A549 (cell line): ENCODE data around the gene MYBPHL. TPM values are rescaled to one million over a fixed set of nuclear protein-coding genes. Genes with fewer than 3 reads are reported as not detected.
A peak's percentile ranks its signal among the peaks of the same experiment; 100 is the strongest.

Experiments
- ATAC-seq, 2 experiments: fragments of 200-7000 bp in 1 of 2; fragments of >200 bp in 1 of 2; cut with Nextera tagmentation in 1 of 2; cut with Tn5 transposase in 1 of 2; 3 replicates each; pipeline versions ENCODE4 v1.8.0 to v1.9.1; 2018 to 2020; ENCODE audit warnings: mild to moderate bottlenecking in 1 of 2, moderate library complexity in 1 of 2
- CTCF ChIA-PET: fragments of 300-600 bp; sonication (Branson Sonifier 250); formaldehyde crosslinking; extraction: SDS; loops from one replicate; lab custom pipeline; 2021; ENCODE audit warnings: antibody characterized with exemption, inconsistent platforms; lab: Yijun Ruan, JAX
- POLR2A ChIA-PET: fragments of 350-600 bp; formaldehyde crosslinking; extraction: SDS; loops from one replicate; lab custom pipeline; 2021; ENCODE audit warnings: antibody characterized with exemption, inconsistent platforms; lab: Yijun Ruan, JAX
- DNase-seq, 2 experiments: peaks; one replicate each; pipeline versions ENCODE4 v3.0.0 to v3.0.0-alpha.2; 2011 to 2016; ENCODE audit warnings: low read depth in 1 of 2, low spot score in 1 of 2
- FAIRE-seq: peaks from 2 replicates; lab custom pipeline; 2011; peaks lifted over from hg19 to GRCh38; lab: Jason Lieb, UNC
- H3K27ac ChIP-seq, 2 experiments: fragments of >200 bp; sonication (Bioruptor Twin); formaldehyde crosslinking; 3 replicates each; pipeline ENCODE4 v1.5.1; 2016 to 2017
- H3K4me1 ChIP-seq: fragments of >200 bp; sonication (Bioruptor Twin); formaldehyde crosslinking; 3 replicates; pipeline ENCODE4 v1.6.1; 2016
- H3K4me2 ChIP-seq: fragments of >200 bp; sonication (Bioruptor Twin); formaldehyde crosslinking; 3 replicates; pipeline ENCODE4 v1.6.1; 2016
- H3K4me3 ChIP-seq: fragments of >200 bp; sonication (Bioruptor Twin); formaldehyde crosslinking; 3 replicates; pipeline ENCODE4 v1.5.1; 2016
- H3K9me3 ChIP-seq: fragments of >200 bp; sonication (Bioruptor Twin); formaldehyde crosslinking; 3 replicates; pipeline ENCODE4 v1.6.1; 2016
- BHLHE40 ChIP-seq: IDR thresholded peaks from 2 replicates; pipeline ENCODE4 v1.6.1; 2012; ENCODE audit warnings: low read depth, low read length, inconsistent platforms
- CHD4 ChIP-seq: fragments of 200-600 bp; sonication (generic); IDR thresholded peaks from 2 replicates; pipeline ENCODE4 v1.6.1; 2016; ENCODE audit warnings: antibody characterized with exemption, mild to moderate bottlenecking, borderline replicate concordance
- EHF ChIP-seq: fragments of 250-450 bp; sonication (Bioruptor Pico); IDR thresholded peaks from 2 replicates; pipeline ENCODE4 v1.5.0; 2020; ENCODE audit warnings: mild to moderate bottlenecking
- FOSL2 ChIP-seq, 2 experiments: fragments of 450-650 bp in 1 of 2; fragments of >200 bp in 1 of 2; sonication (Bioruptor Twin) in 1 of 2; formaldehyde crosslinking; IDR thresholded peaks; 2 replicates each; pipeline versions ENCODE4 v1.5.0 to v1.6.1; 2016 to 2020; ENCODE audit warnings: mild to moderate bottlenecking in 1 of 2, moderate library complexity in 1 of 2
- GATA3 ChIP-seq: IDR thresholded peaks from 2 replicates; pipeline ENCODE4 v1.6.1; 2012; ENCODE audit warnings: borderline replicate concordance
- HMGXB4 ChIP-seq: fragments of 250-450 bp; sonication (Bioruptor Pico); IDR thresholded peaks from 2 replicates; pipeline ENCODE4 v1.5.0; 2021; ENCODE audit warnings: mild to moderate bottlenecking, moderate library complexity, borderline replicate concordance
- HOXA7 ChIP-seq: fragments of 250-450 bp; sonication (Bioruptor Pico); IDR thresholded peaks from 2 replicates; pipeline ENCODE4 v1.5.0; 2020; ENCODE audit warnings: mild to moderate bottlenecking, moderate library complexity
- HOXB13 ChIP-seq: fragments of 250-450 bp; sonication (Bioruptor Pico); IDR thresholded peaks from 2 replicates; pipeline ENCODE4 v1.5.0; 2020; ENCODE audit warnings: low read depth, mild to moderate bottlenecking, moderate library complexity
- HOXB5 ChIP-seq: fragments of 250-450 bp; sonication (Bioruptor Pico); IDR thresholded peaks from 2 replicates; pipeline ENCODE4 v1.5.0; 2020; ENCODE audit warnings: mild to moderate bottlenecking, moderate library complexity
- JUNB ChIP-seq: fragments of >200 bp; sonication (Bioruptor Twin); formaldehyde crosslinking; IDR thresholded peaks from 2 replicates; pipeline ENCODE4 v1.6.1; 2016
- KDM1A ChIP-seq: fragments of 200-600 bp; sonication (generic); IDR thresholded peaks from 2 replicates; pipeline ENCODE4 v1.6.1; 2016; ENCODE audit warnings: low read depth, mild to moderate bottlenecking
- KDM5A ChIP-seq: fragments of 200-600 bp; sonication (generic); IDR thresholded peaks from 2 replicates; pipeline ENCODE4 v1.6.1; 2016; ENCODE audit warnings: antibody characterized with exemption, mild to moderate bottlenecking
- NFE2L2 ChIP-seq: fragments of 150-350 bp; conservative IDR thresholded peaks from 2 replicates; pipeline ENCODE4 v1.6.1; 2014; ENCODE audit warnings: low read length
- POLR2AphosphoS2 ChIP-seq: conservative IDR thresholded peaks from 2 replicates; pipeline ENCODE4 v1.6.1; 2012; ENCODE audit warnings: low read length, improper control_type of control experiment, inconsistent platforms
- RCOR1 ChIP-seq: fragments of 150-350 bp; IDR thresholded peaks from 2 replicates; pipeline ENCODE4 v1.6.1; 2014; ENCODE audit warnings: antibody characterized with exemption, low read length, low read depth
- SREBF2 ChIP-seq: fragments of 450-650 bp; IDR thresholded peaks from 2 replicates; pipeline ENCODE4 v1.6.1; 2014; ENCODE audit warnings: mild to moderate bottlenecking, moderate library complexity
- TP53 ChIP-seq: fragments of 250-450 bp; sonication (Bioruptor Pico); IDR thresholded peaks from 2 replicates; pipeline ENCODE4 v1.5.0; 2021; ENCODE audit warnings: mild to moderate bottlenecking, moderate library complexity
- WGBS: methylation state at CpG from one replicate; pipeline ENCODE4 v1.1.6; 2017; ENCODE audit errors: missing lambda C conversion rate; 5-methylcytosine and 5-hydroxymethylcytosine counted together
- polyA plus RNA-seq, 4 experiments: library from polyadenylated mRNA; depleted of rRNA in 3 of 4; stranded (reverse); fragments of >200 nt; fragmentation: RNase III in 1 of 4; extraction: RNeasy Plus Mini Kit Qiagen cat#74134 plus additional on column Dnase treatment in 1 of 4; gene quantifications; 2 replicates in 3 of 4; 3 replicates in 1 of 4; pipeline ENCODE4 v1.2.3, GENCODE V29; 2011 to 2017
- TF ChIP-seq, protein P1 (sequence below): fragments of >200 bp; sonication (Bioruptor Twin); formaldehyde crosslinking; IDR thresholded peaks from 3 replicates; pipeline ENCODE4 v1.5.1; 2016
- TF ChIP-seq, protein P2 (sequence below): fragments of 150-350 bp; IDR thresholded peaks from 2 replicates; pipeline ENCODE4 v1.6.1; 2014; ENCODE audit warnings: low read depth, mild to moderate bottlenecking, low read length
- TF ChIP-seq, protein P3 (sequence below): fragments of 450-650 bp; IDR thresholded peaks from 2 replicates; pipeline ENCODE4 v1.6.1; 2014; ENCODE audit warnings: antibody characterized with exemption

The MYBPHL gene
- polyA plus RNA-seq, 2 of the 4 experiments (the other 2 are of a cell fraction), result not detected

DNA sequence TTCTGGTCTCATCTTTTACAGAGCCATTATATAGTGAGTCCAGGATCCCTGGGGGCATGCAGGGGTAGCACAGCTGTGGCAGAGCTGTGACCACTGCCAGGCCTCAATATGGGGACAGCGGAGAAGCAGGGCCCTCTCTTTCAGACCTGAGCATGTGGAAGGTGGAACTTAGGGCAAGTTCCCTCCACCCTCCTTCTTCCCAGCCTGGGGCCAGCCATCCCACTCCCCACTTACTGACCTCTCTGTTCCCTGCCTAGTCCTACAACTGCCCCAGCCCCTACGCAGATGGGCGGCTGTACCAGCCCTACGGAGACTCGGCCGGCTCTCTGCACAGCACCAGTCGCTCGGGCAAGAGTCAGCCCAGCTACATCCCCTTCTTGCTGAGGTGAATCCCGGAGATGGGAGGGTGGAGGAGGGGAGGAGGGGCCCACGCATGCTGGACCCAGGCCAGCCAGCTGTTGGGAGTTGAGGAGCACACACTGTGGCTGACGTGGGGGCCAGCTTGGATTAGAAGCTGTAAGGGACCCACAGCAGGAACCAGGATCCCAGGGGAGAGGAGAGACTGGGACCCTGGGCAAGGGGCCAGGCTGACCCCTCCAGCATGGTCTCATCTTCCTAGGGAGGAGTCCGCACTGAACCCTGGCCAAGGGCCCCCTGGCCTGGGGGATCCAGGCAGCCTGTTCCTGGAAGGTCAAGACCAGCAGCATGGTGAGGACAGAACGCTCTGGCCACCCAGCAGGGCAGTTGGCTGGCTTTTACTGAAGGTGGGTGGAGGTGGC is 34.6 kb downstream of the MYBPHL start:
- Histone ChIP-seq H3K4me3 (no peak overlapping the region), H3K4me2 (no peak overlapping the region), H3K9me3 (no peaks in the 10 kb centered on the region), H3K27ac (peak overlapping the region; percentile 95 to 99), H3K4me1 (peaks cover 45% of the 10 kb centered on the region)
- 85% methylated on average over 7 of the region's 13 CpGs for WGBS
- ATAC-seq (no peak), DNase-seq (no peak), FAIRE-seq (no peak)
- TF ChIP-seq JUNB (no peak), NFE2L2 (no peak), CHD4 (no peak), TP53 (CRISPR knock-in tag) (no peak), HOXA7 (no peak), HOXB13 (CRISPR knock-in tag) (no peak), BHLHE40 (no peak), RCOR1 (no peak)
- TF ChIP-seq, protein P1, sequence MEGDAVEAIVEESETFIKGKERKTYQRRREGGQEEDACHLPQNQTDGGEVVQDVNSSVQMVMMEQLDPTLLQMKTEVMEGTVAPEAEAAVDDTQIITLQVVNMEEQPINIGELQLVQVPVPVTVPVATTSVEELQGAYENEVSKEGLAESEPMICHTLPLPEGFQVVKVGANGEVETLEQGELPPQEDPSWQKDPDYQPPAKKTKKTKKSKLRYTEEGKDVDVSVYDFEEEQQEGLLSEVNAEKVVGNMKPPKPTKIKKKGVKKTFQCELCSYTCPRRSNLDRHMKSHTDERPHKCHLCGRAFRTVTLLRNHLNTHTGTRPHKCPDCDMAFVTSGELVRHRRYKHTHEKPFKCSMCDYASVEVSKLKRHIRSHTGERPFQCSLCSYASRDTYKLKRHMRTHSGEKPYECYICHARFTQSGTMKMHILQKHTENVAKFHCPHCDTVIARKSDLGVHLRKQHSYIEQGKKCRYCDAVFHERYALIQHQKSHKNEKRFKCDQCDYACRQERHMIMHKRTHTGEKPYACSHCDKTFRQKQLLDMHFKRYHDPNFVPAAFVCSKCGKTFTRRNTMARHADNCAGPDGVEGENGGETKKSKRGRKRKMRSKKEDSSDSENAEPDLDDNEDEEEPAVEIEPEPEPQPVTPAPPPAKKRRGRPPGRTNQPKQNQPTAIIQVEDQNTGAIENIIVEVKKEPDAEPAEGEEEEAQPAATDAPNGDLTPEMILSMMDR, result no peak
- ChIA-PET CTCF (interaction anchor here (0.6 to 1.7 kb wide), 2 partner anchors 126 to 239 kb away, joined by 3 to 9 read pairs; partner anchors contain the start of gene SORT1), POLR2A (no interaction called here)

- ATAC-seq (no peak), FAIRE-seq (no peak), DNase-seq (no peak)
- peaks cover 37% of the 10 kb centered on the region for H3K4me1 ChIP-seq
- H3K27ac ChIP-seq, result peak overlapping the region in 1 of 2 experiments; percentile 99; a peak in 2 of 6 replicates
- H3K4me2 ChIP-seq, result no peak overlapping the region
- no peak for TF ChIP-seq POLR2AphosphoS2
- TF ChIP-seq FOSL2 (IDR thresholded peaks at IDR 0.05), result no peak
- TF ChIP-seq FOSL2 (CRISPR knock-in tag; IDR thresholded peaks at IDR 0.05), result no peak
- TF ChIP-seq SREBF2, result no peak
- no peak for TF ChIP-seq HMGXB4 (CRISPR knock-in tag)
- TF ChIP-seq KDM1A, result no peak
- TF ChIP-seq HOXB5, result no peak
- no peak for TF ChIP-seq NFE2L2
- no peak for TF ChIP-seq KDM5A
- TF ChIP-seq, protein P2, sequence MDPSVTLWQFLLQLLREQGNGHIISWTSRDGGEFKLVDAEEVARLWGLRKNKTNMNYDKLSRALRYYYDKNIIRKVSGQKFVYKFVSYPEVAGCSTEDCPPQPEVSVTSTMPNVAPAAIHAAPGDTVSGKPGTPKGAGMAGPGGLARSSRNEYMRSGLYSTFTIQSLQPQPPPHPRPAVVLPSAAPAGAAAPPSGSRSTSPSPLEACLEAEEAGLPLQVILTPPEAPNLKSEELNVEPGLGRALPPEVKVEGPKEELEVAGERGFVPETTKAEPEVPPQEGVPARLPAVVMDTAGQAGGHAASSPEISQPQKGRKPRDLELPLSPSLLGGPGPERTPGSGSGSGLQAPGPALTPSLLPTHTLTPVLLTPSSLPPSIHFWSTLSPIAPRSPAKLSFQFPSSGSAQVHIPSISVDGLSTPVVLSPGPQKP, result no peak
- TF ChIP-seq RCOR1, result no peak
- no peak for TF ChIP-seq EHF (CRISPR knock-in tag)
- no peak for TF ChIP-seq BHLHE40
- no peak for TF ChIP-seq GATA3
- TF ChIP-seq, protein P3, sequence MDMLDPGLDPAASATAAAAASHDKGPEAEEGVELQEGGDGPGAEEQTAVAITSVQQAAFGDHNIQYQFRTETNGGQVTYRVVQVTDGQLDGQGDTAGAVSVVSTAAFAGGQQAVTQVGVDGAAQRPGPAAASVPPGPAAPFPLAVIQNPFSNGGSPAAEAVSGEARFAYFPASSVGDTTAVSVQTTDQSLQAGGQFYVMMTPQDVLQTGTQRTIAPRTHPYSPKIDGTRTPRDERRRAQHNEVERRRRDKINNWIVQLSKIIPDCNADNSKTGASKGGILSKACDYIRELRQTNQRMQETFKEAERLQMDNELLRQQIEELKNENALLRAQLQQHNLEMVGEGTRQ, result no peak
- no peak for TF ChIP-seq JUNB
- WGBS, result 60% methylated on average over 1 of the region's 6 CpGs
- no peaks in the 10 kb centered on the region for H3K9me3 ChIP-seq
- no peak overlapping the region for H3K4me3 ChIP-seq
- ChIA-PET POLR2A (no interaction called here), CTCF (no interaction called here)
Measured at GRCh38 chr1:109271458-109271857, 35.4 kb downstream of the MYBPHL start.
